Measurements from ENCODE around the gene FAM200C. TPM values are rescaled to one million over a fixed set of nuclear protein-coding genes. Genes with fewer than 3 reads are reported as not detected.
A peak's percentile ranks its signal among the peaks of the same experiment; 100 is the strongest.

The FAM200C gene
- total RNA-seq, 1 experiment from 2014 or later, result 4.2 TPM

DNA sequence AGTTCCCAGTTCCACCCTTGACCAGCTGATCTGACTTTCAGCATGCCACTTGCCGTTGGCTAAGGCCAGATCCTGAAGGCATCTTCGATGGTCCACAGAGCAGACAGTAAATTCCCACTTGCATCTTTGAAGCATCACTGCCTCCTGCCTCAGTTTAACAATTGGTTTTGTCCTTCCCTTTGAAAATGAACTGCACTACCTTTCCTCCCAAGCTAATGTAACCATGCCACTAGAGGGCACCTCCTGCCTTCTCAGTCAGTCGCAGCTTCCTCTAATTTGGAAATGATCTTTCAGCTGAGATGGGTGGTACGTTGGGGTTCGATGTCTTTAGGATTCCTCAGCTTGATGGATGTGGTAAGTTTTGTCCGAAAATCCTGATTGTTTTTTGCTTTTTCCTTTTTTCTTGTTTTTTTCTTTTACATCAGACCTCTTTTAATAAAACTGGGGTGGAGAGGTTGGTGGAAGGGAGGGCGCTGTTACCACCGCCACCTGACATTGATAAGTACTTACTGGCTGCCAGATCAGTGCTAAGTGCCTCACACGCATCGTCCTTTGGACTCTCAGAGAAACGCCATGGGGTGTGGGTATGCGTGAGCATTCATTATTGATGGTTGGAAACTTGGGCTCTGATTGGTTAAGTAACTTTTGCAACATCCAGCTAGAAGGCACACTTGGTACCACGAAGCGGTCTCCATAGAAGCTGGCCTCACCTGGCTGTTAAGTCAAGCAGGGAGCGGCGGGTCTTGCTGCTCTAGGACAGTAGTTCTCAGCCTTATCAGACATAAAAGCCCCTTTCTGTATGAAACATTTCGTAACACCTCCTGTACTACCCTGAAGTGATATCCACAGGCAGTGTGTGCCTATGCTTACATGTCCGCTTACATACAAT is 38.7 kb upstream of the FAM200C start:
- Histone ChIP-seq H3K27ac (ENCODE audit: low read depth, low read length) (no peak overlapping the region), H2AFZ (ENCODE audit: low read depth, low read length, poor library complexity, severe bottlenecking) (peak overlapping the region; percentile 93), H3K4me3 (replicated peaks in 1 of 2; ENCODE audit: low read depth in 1 of 2, low read length in 2 of 2) (peak overlapping the region; percentile 36 to 51; a peak in 3 of 4 replicates), H3K27me3 (ENCODE audit: insufficient read depth, low read length) (no peaks in the 10 kb centered on the region), H3K9ac (ENCODE audit: low read length) (no peak overlapping the region), H3K9me2 (ENCODE audit: insufficient read depth) (no peaks in the 10 kb centered on the region; the same call in 1 of the 2 replicates), H3K9me3 (ENCODE audit: control insufficient read depth in 1 of 2, insufficient read depth in 1 of 2, low read depth in 1 of 2, low read length in 2 of 2) (no peaks in the 10 kb centered on the region), H3K36me3 (ENCODE audit: control insufficient read depth in 1 of 2, insufficient read depth in 2 of 2, low read length in 2 of 2) (no peaks in the 10 kb centered on the region), H4K20me1 (ENCODE audit: insufficient read depth) (no peaks in the 10 kb centered on the region), H3K79me2 (ENCODE audit: insufficient read depth, low read length) (no peaks in the 10 kb centered on the region), H3K4me1 (ENCODE audit: control insufficient read depth in 1 of 2, insufficient read depth in 2 of 2, low read length in 2 of 2) (peaks cover 0 to 15% of the 10 kb centered on the region in 2 experiments; a peak in 1 of 4 replicates), H3K4me2 (ENCODE audit: low read length) (peak overlapping the region; percentile 83)
- DNase-seq (ENCODE audit: low read depth, low spot score), result peak; percentile 48
- RAD21 ChIA-PET (ENCODE audit: low non-redundant PET in 1 of 2, low total read pairs in 2 of 2, uncharacterized antibody in 2 of 2, unreplicated experiment in 2 of 2), result interaction anchor here (0.7 to 1.3 kb wide), 2 partner anchors 22 to 71 kb away, joined by 3 read pairs; no protein-coding TSS in a partner anchor
- CTCF ChIA-PET, result interaction anchor here (0.6 to 3.1 kb wide), 24 partner anchors 8 to 417 kb away, joined by 3 to 21 read pairs (median 5); partner anchors contain the start of genes PTTG1 and SLU7
- intact Hi-C loops (cut with micrococcal nuclease), result no loop called here
- ATAC-seq, result peak; percentile 74
- POLR2A ChIA-PET, result interaction anchor here (0.9 kb wide), 1 partner anchor 20 kb away, joined by 3 read pairs; the partner anchor contains the start of gene SLU7
- BruUV-seq (replicated peaks), result no TSS peak
- no peak for TF ChIP-seq SIN3A (IDR thresholded peaks at IDR 0.05; ENCODE audit: low read depth)
- peak; percentile 74 for TF ChIP-seq RAD21 (IDR thresholded peaks at IDR 0.05; ENCODE audit: low read depth)
- TF ChIP-seq CBX3 (IDR thresholded peaks at IDR 0.05; ENCODE audit: low read depth), result peak; percentile 38; the same call in 1 of the 2 replicates
- TF ChIP-seq ZFX (IDR thresholded peaks at IDR 0.05), result no peak
- TF ChIP-seq POLR2AphosphoS5 (IDR thresholded peaks at IDR 0.05; ENCODE audit: low read depth, low read length), result no peak
- TF ChIP-seq, protein P1, sequence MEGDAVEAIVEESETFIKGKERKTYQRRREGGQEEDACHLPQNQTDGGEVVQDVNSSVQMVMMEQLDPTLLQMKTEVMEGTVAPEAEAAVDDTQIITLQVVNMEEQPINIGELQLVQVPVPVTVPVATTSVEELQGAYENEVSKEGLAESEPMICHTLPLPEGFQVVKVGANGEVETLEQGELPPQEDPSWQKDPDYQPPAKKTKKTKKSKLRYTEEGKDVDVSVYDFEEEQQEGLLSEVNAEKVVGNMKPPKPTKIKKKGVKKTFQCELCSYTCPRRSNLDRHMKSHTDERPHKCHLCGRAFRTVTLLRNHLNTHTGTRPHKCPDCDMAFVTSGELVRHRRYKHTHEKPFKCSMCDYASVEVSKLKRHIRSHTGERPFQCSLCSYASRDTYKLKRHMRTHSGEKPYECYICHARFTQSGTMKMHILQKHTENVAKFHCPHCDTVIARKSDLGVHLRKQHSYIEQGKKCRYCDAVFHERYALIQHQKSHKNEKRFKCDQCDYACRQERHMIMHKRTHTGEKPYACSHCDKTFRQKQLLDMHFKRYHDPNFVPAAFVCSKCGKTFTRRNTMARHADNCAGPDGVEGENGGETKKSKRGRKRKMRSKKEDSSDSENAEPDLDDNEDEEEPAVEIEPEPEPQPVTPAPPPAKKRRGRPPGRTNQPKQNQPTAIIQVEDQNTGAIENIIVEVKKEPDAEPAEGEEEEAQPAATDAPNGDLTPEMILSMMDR (IDR thresholded peaks at IDR 0.05 in 2 of 3, conservative IDR thresholded peaks at IDR 0.05 in 1 of 3; ENCODE audit: borderline replicate concordance in 1 of 3, insufficient read depth in 1 of 3, low read depth in 2 of 3, low read length in 2 of 3), result peak; percentile 80 to 88 (median 81)
